ENCODE data around the gene ZNF280D. TPM values are rescaled to one million over a fixed set of nuclear protein-coding genes. Genes with fewer than 3 reads are reported as not detected.

ZNF280D gene
- polyA plus RNA-seq, 1 donor from 2014 or later: 35.4 TPM

DNA sequence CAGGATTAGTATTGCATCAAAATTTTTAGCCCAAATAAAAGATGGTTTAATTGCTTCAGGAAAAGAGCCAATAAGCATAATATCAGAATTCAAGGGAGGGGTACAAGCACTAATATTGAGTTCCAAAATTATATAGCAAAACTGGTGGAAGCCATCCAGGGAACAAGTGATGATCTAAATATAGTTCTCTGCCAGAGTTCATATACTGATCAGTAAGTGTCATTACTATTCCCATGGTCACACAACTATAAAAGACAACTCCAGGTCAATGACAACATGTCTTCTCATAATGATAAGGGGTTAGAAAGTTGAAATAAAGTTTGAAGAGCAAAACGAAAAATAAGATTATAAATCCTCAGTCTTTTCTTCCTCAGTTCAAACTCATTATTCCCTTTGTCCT, 57.4 kb downstream of the ZNF280D start:
- Histone ChIP-seq H3K4me2 (ENCODE audit: low read length) (no peak overlapping the region), H3K9me2 (ENCODE audit: insufficient read depth, low read length) (no peaks in the 10 kb centered on the region), H3K27ac (ENCODE audit: low read length) (no peak overlapping the region), H3K36me3 (ENCODE audit: insufficient read depth, low read length) (no peaks in the 10 kb centered on the region), H4K20me1 (ENCODE audit: insufficient read depth) (no peaks in the 10 kb centered on the region), H3K4me3 (ENCODE audit: low read length) (no peak overlapping the region), H3K79me2 (replicated peaks; ENCODE audit: insufficient read depth, low read length) (no peaks in the 10 kb centered on the region), H3K9ac (ENCODE audit: low read length) (no peak overlapping the region), H3K9me3 (ENCODE audit: low read length) (no peaks in the 10 kb centered on the region), H3K27me3 (ENCODE audit: insufficient read depth, low read depth, low read length) (no peaks in the 10 kb centered on the region), H3F3A (ENCODE audit: insufficient read depth, low read length, poor library complexity, severe bottlenecking) (no peaks in the 10 kb centered on the region), H2AFZ (ENCODE audit: low read depth, low read length) (no peak overlapping the region)
- TF ChIP-seq EP300 (conservative IDR thresholded peaks at IDR 0.05; ENCODE audit: poor library complexity, severe bottlenecking): no peak
- no peak for TF ChIP-seq MXI1 (conservative IDR thresholded peaks at IDR 0.05; ENCODE audit: poor library complexity, severe bottlenecking)
- no peak for TF ChIP-seq RAD21 (conservative IDR thresholded peaks at IDR 0.05)
- TF ChIP-seq CTCF (IDR thresholded peaks at IDR 0.05; ENCODE audit: poor library complexity, severe bottlenecking): no peak
- TF ChIP-seq TAF1 (IDR thresholded peaks at IDR 0.05; ENCODE audit: low read depth): no peak
- TF ChIP-seq SMC3 (conservative IDR thresholded peaks at IDR 0.05; ENCODE audit: poor library complexity): no peak
- no peak for TF ChIP-seq POLR2AphosphoS5 (IDR thresholded peaks at IDR 0.05)
- no peak for TF ChIP-seq EZH2 (IDR thresholded peaks at IDR 0.05; ENCODE audit: borderline replicate concordance, insufficient read depth, low read length, poor library complexity, severe bottlenecking)
- no peak for TF ChIP-seq REST (IDR thresholded peaks at IDR 0.05; ENCODE audit: borderline replicate concordance)

DNA sequence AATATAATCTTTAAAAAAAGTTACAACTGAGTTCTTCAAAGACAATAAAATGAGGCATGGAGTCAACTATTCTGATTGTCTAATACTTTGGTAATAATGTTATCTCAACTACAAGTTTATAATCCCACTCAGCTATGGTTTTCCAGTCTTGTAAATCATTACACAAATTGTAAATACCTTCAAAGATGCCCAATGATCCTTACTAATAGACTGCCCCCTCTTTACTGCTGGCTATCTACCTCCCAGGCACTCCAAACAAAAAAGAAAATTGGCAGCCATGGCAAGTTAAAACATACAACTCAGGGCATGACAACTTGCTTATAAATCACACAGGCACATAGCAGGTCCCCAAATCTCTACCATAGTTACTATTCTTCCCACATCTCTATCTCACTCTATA, 58.5 kb downstream of the ZNF280D start:
- Histone ChIP-seq H3K27ac (ENCODE audit: low read length) (no peak overlapping the region), H3K79me2 (replicated peaks; ENCODE audit: insufficient read depth, low read length) (no peaks in the 10 kb centered on the region)

More for the DNA sequence above, 58.5 kb downstream of the ZNF280D start:
- Histone ChIP-seq H3K9me3 (ENCODE audit: low read length) (no peaks in the 10 kb centered on the region), H3K9ac (ENCODE audit: low read length) (no peak overlapping the region), H3K4me3 (ENCODE audit: low read length) (no peak overlapping the region), H4K20me1 (ENCODE audit: insufficient read depth) (no peaks in the 10 kb centered on the region), H3F3A (ENCODE audit: insufficient read depth, low read length, poor library complexity, severe bottlenecking) (no peaks in the 10 kb centered on the region), H3K4me2 (ENCODE audit: low read length) (no peak overlapping the region), H2AFZ (ENCODE audit: low read depth, low read length) (no peak overlapping the region), H3K9me2 (ENCODE audit: insufficient read depth, low read length) (no peaks in the 10 kb centered on the region), H3K27me3 (ENCODE audit: insufficient read depth, low read depth, low read length) (no peaks in the 10 kb centered on the region), H3K36me3 (ENCODE audit: insufficient read depth, low read length) (no peaks in the 10 kb centered on the region)
- TF ChIP-seq RAD21 (conservative IDR thresholded peaks at IDR 0.05) (no peak), CTCF (IDR thresholded peaks at IDR 0.05; ENCODE audit: poor library complexity, severe bottlenecking) (no peak), POLR2AphosphoS5 (IDR thresholded peaks at IDR 0.05) (no peak), SMC3 (conservative IDR thresholded peaks at IDR 0.05; ENCODE audit: poor library complexity) (no peak), EZH2 (IDR thresholded peaks at IDR 0.05; ENCODE audit: borderline replicate concordance, insufficient read depth, low read length, poor library complexity, severe bottlenecking) (no peak), REST (IDR thresholded peaks at IDR 0.05; ENCODE audit: borderline replicate concordance) (no peak), MXI1 (conservative IDR thresholded peaks at IDR 0.05; ENCODE audit: poor library complexity, severe bottlenecking) (no peak), TAF1 (IDR thresholded peaks at IDR 0.05; ENCODE audit: low read depth) (no peak), EP300 (conservative IDR thresholded peaks at IDR 0.05; ENCODE audit: poor library complexity, severe bottlenecking) (no peak)
